ENCODE results near the gene TEX19.

- TF ChIP-seq, protein P1, sequence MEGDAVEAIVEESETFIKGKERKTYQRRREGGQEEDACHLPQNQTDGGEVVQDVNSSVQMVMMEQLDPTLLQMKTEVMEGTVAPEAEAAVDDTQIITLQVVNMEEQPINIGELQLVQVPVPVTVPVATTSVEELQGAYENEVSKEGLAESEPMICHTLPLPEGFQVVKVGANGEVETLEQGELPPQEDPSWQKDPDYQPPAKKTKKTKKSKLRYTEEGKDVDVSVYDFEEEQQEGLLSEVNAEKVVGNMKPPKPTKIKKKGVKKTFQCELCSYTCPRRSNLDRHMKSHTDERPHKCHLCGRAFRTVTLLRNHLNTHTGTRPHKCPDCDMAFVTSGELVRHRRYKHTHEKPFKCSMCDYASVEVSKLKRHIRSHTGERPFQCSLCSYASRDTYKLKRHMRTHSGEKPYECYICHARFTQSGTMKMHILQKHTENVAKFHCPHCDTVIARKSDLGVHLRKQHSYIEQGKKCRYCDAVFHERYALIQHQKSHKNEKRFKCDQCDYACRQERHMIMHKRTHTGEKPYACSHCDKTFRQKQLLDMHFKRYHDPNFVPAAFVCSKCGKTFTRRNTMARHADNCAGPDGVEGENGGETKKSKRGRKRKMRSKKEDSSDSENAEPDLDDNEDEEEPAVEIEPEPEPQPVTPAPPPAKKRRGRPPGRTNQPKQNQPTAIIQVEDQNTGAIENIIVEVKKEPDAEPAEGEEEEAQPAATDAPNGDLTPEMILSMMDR (IDR thresholded peaks at IDR 0.05) = peak in 6 of 7 experiments; percentile 13 to 81 (median 57)
- peak in 1 of 3 donors; percentile 32 for TF ChIP-seq POLR2A (IDR thresholded peaks at IDR 0.05)
Observed at GRCh38 chr17:82384730-82385481, 25.9 kb downstream of the TEX19 start.
